Small intestine (tissue), 7 donors: Measurements from ENCODE around the gene SHC1. TPM values are rescaled to one million over a fixed set of nuclear protein-coding genes. Genes with fewer than 3 reads are reported as not detected.

Source experiments
- DNase-seq, 2 donors: peaks; one replicate each; pipeline versions ENCODE4 v3.0.0 to v3.0.0-alpha.2; 2013
- FAIRE-seq: peaks from 2 replicates; lab custom pipeline; 2012; peaks lifted over from hg19 to GRCh38; lab: Jason Lieb, UNC
- H3K27ac ChIP-seq, 3 donors: one replicate each; pipeline ENCODE4 v1.5.1; 2013; ENCODE audit warnings: low read length in 2 of 3, mild to moderate bottlenecking in 2 of 3, control low read depth in 1 of 3, inconsistent platforms in 1 of 3, low read depth in 1 of 3, moderate library complexity in 1 of 3
- H3K27me3 ChIP-seq, 3 donors: one replicate each; pipeline ENCODE4 v1.6.1; 2013; ENCODE audit warnings: low read length in 3 of 3, inconsistent platforms in 1 of 3; ENCODE audit not compliant: control insufficient read depth in 3 of 3, insufficient read depth in 3 of 3
- H3K36me3 ChIP-seq, 3 donors: one replicate each; pipeline ENCODE4 v1.6.1; 2013; ENCODE audit warnings: low read length in 3 of 3, inconsistent platforms in 1 of 3, low read depth in 1 of 3, mild to moderate bottlenecking in 1 of 3, moderate library complexity in 1 of 3; ENCODE audit not compliant: control insufficient read depth in 3 of 3, insufficient read depth in 2 of 3
- H3K4me1 ChIP-seq, 3 donors: one replicate each; pipeline ENCODE4 v1.6.1; 2013; ENCODE audit warnings: low read length in 2 of 3, inconsistent platforms in 1 of 3, low read depth in 1 of 3, mild to moderate bottlenecking in 1 of 3, moderate library complexity in 1 of 3; ENCODE audit not compliant: control insufficient read depth in 3 of 3, insufficient read depth in 2 of 3
- H3K4me3 ChIP-seq, 3 donors: one replicate each; pipeline ENCODE4 v1.5.1; 2013; ENCODE audit warnings: low read length in 3 of 3, control low read depth in 1 of 3, inconsistent platforms in 1 of 3, low read depth in 1 of 3, mild to moderate bottlenecking in 1 of 3, moderate library complexity in 1 of 3
- H3K9me3 ChIP-seq, 2 donors: one replicate each; pipeline ENCODE4 v1.6.1; 2013; ENCODE audit warnings: low read depth in 1 of 2, low read length in 1 of 2; ENCODE audit not compliant: control insufficient read depth in 2 of 2, insufficient read depth in 1 of 2
- WGBS, 3 donors: extraction: QIAGEN DNeasy Blood & Tissue Kit; methylation state at CpG; one replicate each; pipeline ENCODE4 v1.1.7; 2013; 5-methylcytosine and 5-hydroxymethylcytosine counted together
- polyA plus RNA-seq, 4 donors: library from polyadenylated mRNA; stranded (reverse) in 3 of 4; unstranded in 1 of 4; fragments of 200-250 nt in 3 of 4; fragments of 120-200 nt in 1 of 4; gene quantifications; one replicate each; pipeline versions ENCODE4 v1.2.1 to v1.2.3, GENCODE V29; 2013
- donor health status: healthy with polysubstance abuse.
- donor health status: control.
- donor health status: control.
- donor health status: Bipolar disorder and iron deficiency.
- donor health status: healthy.

SHC1 gene
- polyA plus RNA-seq, 4 donors: 59.7 to 84.8 (median 66.7) TPM

GRCh38 chr1:154994269-154994587 lies 23.7 kb upstream of the SHC1 start:
- FAIRE-seq (no peak), DNase-seq (no peak)
- H3K27me3 ChIP-seq: no peaks in the 10 kb centered on the region
- H3K4me3 ChIP-seq: no peak overlapping the region
- 40 to 57% (median 47%) methylated on average over 1 of the region's 1 CpG for WGBS, 3 donors
- H3K9me3 ChIP-seq: no peaks in the 10 kb centered on the region
- peaks cover 0 to 14% (median 2%) of the 10 kb centered on the region in 3 donors for H3K4me1 ChIP-seq
- H3K27ac ChIP-seq: no peak overlapping the region
- H3K36me3 ChIP-seq: peaks cover 5 to 35% (median 8%) of the 10 kb centered on the region in 3 donors

GRCh38 chr1:154993572-154994268 lies 23.2 kb upstream of the SHC1 start, which contains the start of gene LENEP:
Gene LENEP (plus strand): TSS chr1:154993586. CDS start chr1:154993608, 22 bp downstream.
- Histone ChIP-seq H3K9me3 (no peaks in the 10 kb centered on the region), H3K27ac (no peak within 1 kb of the TSS), H3K27me3 (no peaks in the 10 kb centered on the region), H3K4me1 (peaks cover 0 to 14% (median 2%) of the 10 kb centered on the region in 3 donors), H3K36me3 (peaks cover 5 to 40% (median 8%) of the 10 kb centered on the region in 3 donors), H3K4me3 (no peak within 1 kb of the TSS)
- no peak for FAIRE-seq
- 70 to 73% (median 71%) methylated on average over 8 of the region's 8 CpGs for WGBS, 3 donors
- DNase-seq: no peak

- no peak overlapping the region for H3K27ac ChIP-seq
- H3K9me3 ChIP-seq: no peaks in the 10 kb centered on the region
- FAIRE-seq: no peak
- no peaks in the 10 kb centered on the region for H3K27me3 ChIP-seq
- H3K4me1 ChIP-seq: peaks cover 0 to 16% (median 2%) of the 10 kb centered on the region in 3 donors
- DNase-seq: no peak
- 82 to 84% (median 82%) methylated on average over 14 of the region's 14 CpGs for WGBS, 3 donors
- no peak overlapping the region for H3K4me3 ChIP-seq
- H3K36me3 ChIP-seq: peaks cover 5 to 48% (median 8%) of the 10 kb centered on the region in 3 donors
Observed at GRCh38 chr1:154992721-154993571, 22.4 kb upstream of the SHC1 start.

GRCh38 chr1:154990276-154990675 lies 19.7 kb upstream of the SHC1 start:
- no peak overlapping the region for H3K27ac ChIP-seq
- DNase-seq (no peak), FAIRE-seq (no peak)
- H3K36me3 ChIP-seq: peaks cover 5 to 63% (median 8%) of the 10 kb centered on the region in 3 donors
- no peaks in the 10 kb centered on the region for H3K9me3 ChIP-seq
- no peak overlapping the region for H3K4me3 ChIP-seq
- peaks cover 0 to 16% (median 2%) of the 10 kb centered on the region in 3 donors for H3K4me1 ChIP-seq
- 87 to 97% (median 93%) methylated on average over 8 of the region's 8 CpGs for WGBS, 3 donors
- H3K27me3 ChIP-seq: no peaks in the 10 kb centered on the region

GRCh38 chr1:154989195-154989860 lies 18.8 kb upstream of the SHC1 start:
- H3K4me1 ChIP-seq: peaks cover 0 to 11% (median 2%) of the 10 kb centered on the region in 3 donors
- peaks cover 5 to 65% (median 8%) of the 10 kb centered on the region in 3 donors for H3K36me3 ChIP-seq
- no peaks in the 10 kb centered on the region for H3K9me3 ChIP-seq
- DNase-seq (peak in 1 of 2 donors; percentile 73), FAIRE-seq (no peak)
- no peaks in the 10 kb centered on the region for H3K27me3 ChIP-seq
- no peak overlapping the region for H3K27ac ChIP-seq
- no peak overlapping the region for H3K4me3 ChIP-seq
- 52 to 78% (median 72%) methylated on average over 3 of the region's 3 CpGs for WGBS, 3 donors

- H3K9me3 ChIP-seq: no peaks in the 10 kb centered on the region
- DNase-seq (no peak), FAIRE-seq (no peak)
- peaks cover 5 to 61% (median 8%) of the 10 kb centered on the region in 3 donors for H3K36me3 ChIP-seq
- no peaks in the 10 kb centered on the region for H3K27me3 ChIP-seq
- H3K27ac ChIP-seq: peak overlapping the region in 1 of 3 donors; percentile 45
- H3K4me1 ChIP-seq: peaks cover 2 to 15% (median 5%) of the 10 kb centered on the region in 3 donors
- no peak overlapping the region for H3K4me3 ChIP-seq
- WGBS, 3 donors: 86 to 93% (median 88%) methylated on average over 17 of the region's 17 CpGs
Observed at GRCh38 chr1:154988058-154988954, 17.8 kb upstream of the SHC1 start.

GRCh38 chr1:154987326-154987725 lies 16.8 kb upstream of the SHC1 start:
- DNase-seq: no peak
- Histone ChIP-seq H3K27me3 (no peaks in the 10 kb centered on the region), H3K36me3 (peaks cover 5 to 53% (median 5%) of the 10 kb centered on the region in 3 donors), H3K4me1 (peaks cover 2 to 20% (median 5%) of the 10 kb centered on the region in 3 donors), H3K9me3 (no peaks in the 10 kb centered on the region), H3K4me3 (no peak overlapping the region), H3K27ac (no peak overlapping the region)
- 62 to 79% (median 69%) methylated on average over 6 of the region's 6 CpGs for WGBS, 3 donors
- FAIRE-seq: no peak
